BE2C (cell line): ENCODE results near the gene GAS7.

Experiments
- DNase-seq: peaks from one replicate; pipeline ENCODE4 v3.0.0-alpha.2; 2020
- H3K27me3 ChIP-seq: fragments of 250-450 bp; sonication (Bioruptor Pico); 2 replicates; pipeline ENCODE4 v1.5.1; 2020; ENCODE audit warnings: mild to moderate bottlenecking
- H3K36me3 ChIP-seq: fragments of 250-450 bp; sonication (Bioruptor Pico); 2 replicates; pipeline ENCODE4 v1.5.1; 2020; ENCODE audit warnings: mild to moderate bottlenecking
- H3K4me1 ChIP-seq: fragments of 250-450 bp; sonication (Bioruptor Pico); 2 replicates; pipeline ENCODE4 v1.5.1; 2020
- H3K4me3 ChIP-seq: 2 replicates; pipeline ENCODE4 v1.5.1; 2011; ENCODE audit warnings: low read depth, low read length
- H3K9me3 ChIP-seq: fragments of 250-450 bp; sonication (Bioruptor Pico); 2 replicates; pipeline ENCODE4 v1.5.1; 2020
- TF ChIP-seq, protein P1 (sequence below): IDR thresholded peaks from 2 replicates; pipeline ENCODE4 v1.5.1; 2012; ENCODE audit warnings: mild to moderate bottlenecking, low read depth, low read length

The GAS7 gene

DNA sequence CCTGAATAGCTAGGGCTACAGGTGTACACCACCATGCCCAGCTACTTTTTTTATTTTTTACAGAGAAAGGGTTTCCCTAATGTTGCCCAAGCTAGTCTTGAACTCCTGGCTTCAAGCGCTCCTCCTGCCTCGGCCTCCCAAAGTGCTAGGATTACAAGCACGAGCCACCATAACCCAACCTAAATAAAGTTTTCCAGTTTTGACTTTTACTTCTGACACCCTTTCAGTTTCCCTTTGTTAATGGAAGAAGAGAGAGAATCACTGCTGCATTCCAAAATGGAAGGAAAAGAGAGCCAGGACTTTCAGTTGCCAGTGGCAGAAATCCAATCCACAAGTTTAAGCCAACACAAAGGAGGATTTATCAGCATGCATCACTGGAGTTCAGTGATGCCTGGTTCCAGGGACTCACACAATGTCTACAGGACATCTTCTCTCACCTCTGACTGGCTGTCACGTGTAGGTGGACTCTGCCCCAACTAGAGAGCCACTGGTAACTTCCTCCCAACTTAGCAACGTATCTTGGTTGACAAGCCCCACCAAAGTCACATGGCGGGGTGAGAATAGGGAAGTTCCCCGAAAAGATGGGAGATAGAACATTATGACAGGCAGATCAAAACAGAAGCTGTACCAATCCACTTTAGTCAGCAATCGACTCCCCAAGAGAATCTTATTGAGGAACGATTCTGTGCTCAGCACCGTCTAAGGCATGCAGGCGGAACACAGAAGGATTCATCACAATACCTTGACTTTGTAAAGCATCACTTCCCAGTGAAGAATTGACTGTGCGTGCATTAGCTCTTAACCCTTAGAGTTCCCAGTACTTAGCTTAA is 46.5 kb downstream of the GAS7 start:
- DNase-seq = no peak
- TF ChIP-seq, protein P1, sequence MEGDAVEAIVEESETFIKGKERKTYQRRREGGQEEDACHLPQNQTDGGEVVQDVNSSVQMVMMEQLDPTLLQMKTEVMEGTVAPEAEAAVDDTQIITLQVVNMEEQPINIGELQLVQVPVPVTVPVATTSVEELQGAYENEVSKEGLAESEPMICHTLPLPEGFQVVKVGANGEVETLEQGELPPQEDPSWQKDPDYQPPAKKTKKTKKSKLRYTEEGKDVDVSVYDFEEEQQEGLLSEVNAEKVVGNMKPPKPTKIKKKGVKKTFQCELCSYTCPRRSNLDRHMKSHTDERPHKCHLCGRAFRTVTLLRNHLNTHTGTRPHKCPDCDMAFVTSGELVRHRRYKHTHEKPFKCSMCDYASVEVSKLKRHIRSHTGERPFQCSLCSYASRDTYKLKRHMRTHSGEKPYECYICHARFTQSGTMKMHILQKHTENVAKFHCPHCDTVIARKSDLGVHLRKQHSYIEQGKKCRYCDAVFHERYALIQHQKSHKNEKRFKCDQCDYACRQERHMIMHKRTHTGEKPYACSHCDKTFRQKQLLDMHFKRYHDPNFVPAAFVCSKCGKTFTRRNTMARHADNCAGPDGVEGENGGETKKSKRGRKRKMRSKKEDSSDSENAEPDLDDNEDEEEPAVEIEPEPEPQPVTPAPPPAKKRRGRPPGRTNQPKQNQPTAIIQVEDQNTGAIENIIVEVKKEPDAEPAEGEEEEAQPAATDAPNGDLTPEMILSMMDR = no peak
- Histone ChIP-seq H3K9me3 (no peaks in the 10 kb centered on the region), H3K36me3 (no peaks in the 10 kb centered on the region), H3K27me3 (no peaks in the 10 kb centered on the region), H3K4me1 (no peaks in the 10 kb centered on the region), H3K4me3 (no peak overlapping the region)

DNA sequence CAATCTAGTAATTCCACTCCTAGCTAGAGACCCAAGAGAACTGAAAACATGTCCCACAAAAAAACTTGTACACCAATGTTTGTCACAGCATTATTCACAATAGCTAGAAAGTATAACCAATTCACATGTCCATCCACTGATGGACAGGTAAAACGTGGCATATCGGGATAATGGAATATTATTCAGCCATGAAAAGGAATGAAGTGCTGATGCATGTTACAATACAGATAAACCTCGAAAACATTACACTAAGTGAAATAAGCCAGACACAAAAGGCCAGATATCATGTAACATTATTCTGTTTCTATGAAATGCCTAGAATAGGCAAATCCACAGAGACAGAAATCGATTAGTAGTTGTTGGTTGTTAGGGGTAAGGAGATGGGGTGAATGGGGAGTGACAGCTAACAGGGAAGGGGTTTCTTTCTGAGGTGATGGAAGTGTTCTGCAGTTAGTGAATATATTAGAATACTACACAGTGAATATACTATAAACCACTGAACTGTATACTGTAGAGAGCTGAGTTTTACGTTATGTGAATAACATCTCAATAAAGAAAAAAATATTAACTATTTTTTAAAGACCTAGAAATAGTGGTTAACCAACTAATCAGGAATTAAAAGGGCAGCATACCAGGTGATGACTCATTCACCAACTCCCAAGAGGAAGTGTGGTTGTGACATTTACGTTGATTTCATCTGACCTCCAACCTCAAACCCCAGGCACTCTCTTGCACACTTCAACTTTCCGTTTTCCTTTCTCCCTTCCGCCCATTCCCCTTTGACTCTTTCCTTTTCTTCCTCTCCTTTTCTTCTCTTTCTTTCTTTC is 48.6 kb downstream of the GAS7 start:
- no peak overlapping the region for H3K4me3 ChIP-seq
- H3K9me3 ChIP-seq = no peaks in the 10 kb centered on the region
- TF ChIP-seq, protein P1 = no peak
- DNase-seq = no peak
- no peaks in the 10 kb centered on the region for H3K4me1 ChIP-seq
- H3K36me3 ChIP-seq = no peaks in the 10 kb centered on the region
- no peaks in the 10 kb centered on the region for H3K27me3 ChIP-seq

- no peaks in the 10 kb centered on the region for H3K36me3 ChIP-seq
- no peaks in the 10 kb centered on the region for H3K4me1 ChIP-seq
- no peak for DNase-seq
- TF ChIP-seq, protein P1 = no peak
- no peak overlapping the region for H3K4me3 ChIP-seq
- H3K27me3 ChIP-seq = no peaks in the 10 kb centered on the region
- no peaks in the 10 kb centered on the region for H3K9me3 ChIP-seq
Measured at GRCh38 chr17:10147761-10148415, 50.5 kb downstream of the GAS7 start.

DNA sequence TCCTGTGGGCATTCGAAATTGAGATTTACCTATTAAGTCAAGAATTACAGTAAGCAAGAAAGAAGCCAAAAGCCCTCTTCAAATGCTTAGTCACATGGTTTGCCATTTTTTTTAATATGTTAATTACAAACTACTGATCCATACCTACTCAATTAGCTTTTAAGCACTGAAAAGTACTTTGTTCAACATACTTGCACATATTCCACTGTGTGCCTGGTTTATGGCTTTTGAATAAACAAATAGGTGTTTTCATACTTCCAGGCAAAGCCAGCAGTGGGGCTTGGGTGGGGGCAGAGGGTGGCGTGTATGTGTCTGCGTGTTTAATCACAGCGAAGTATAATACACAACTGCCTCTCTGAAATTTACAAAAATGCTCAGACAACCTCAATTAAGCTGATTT is 51.4 kb downstream of the GAS7 start:
- Histone ChIP-seq H3K9me3 (no peaks in the 10 kb centered on the region), H3K4me1 (no peaks in the 10 kb centered on the region), H3K4me3 (no peak overlapping the region), H3K27me3 (no peaks in the 10 kb centered on the region), H3K36me3 (no peaks in the 10 kb centered on the region)
- TF ChIP-seq, protein P1 = no peak
- DNase-seq = no peak

- DNase-seq = no peak
- TF ChIP-seq, protein P1 = no peak
- H3K36me3 ChIP-seq = no peaks in the 10 kb centered on the region
- no peaks in the 10 kb centered on the region for H3K27me3 ChIP-seq
- no peak overlapping the region for H3K4me3 ChIP-seq
- no peaks in the 10 kb centered on the region for H3K9me3 ChIP-seq
- no peaks in the 10 kb centered on the region for H3K4me1 ChIP-seq
Measured at GRCh38 chr17:10144982-10145381, 53.4 kb downstream of the GAS7 start.
